GM21619 (cell line): ENCODE data around the gene PRKACG.
"Not testable (repeated sequence)": the region's sequence is repeated elsewhere in the genome, so short reads cannot be mapped to it uniquely, and the experiment has no call there.

Experiments
- ATAC-seq: cut with Tn5 transposase; IDR thresholded peaks from one replicate; pipeline ENCODE4 v1.9.1; 2021; ENCODE audit not compliant: unreplicated experiment

Gene PRKACG

DNA sequence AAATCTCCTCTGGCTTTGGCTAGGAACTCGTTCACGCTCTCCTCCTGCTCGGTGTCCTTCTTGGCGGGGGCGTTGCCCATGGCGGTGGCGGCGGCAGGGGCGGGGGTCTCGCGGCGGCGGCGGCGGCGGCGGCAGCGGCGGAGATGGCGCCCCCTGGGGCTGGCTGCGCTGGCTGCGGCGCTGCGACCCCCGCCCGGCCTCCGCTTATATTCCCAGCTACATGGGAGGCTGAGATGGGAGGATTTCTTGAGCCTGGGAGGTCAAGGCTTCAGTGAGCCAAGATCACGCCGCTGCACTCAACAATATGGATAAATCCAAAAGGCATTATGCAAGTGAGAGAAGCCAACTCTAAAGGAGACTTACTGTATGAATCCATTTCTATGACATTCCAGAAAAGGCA, at the start of gene PRKACG:
Gene PRKACG, minus strand, starts transcription at position 101 of the 400 bp plus-strand sequence. Its CDS starts 21 bp downstream, at position 80.
- no peak for ATAC-seq

DNA sequence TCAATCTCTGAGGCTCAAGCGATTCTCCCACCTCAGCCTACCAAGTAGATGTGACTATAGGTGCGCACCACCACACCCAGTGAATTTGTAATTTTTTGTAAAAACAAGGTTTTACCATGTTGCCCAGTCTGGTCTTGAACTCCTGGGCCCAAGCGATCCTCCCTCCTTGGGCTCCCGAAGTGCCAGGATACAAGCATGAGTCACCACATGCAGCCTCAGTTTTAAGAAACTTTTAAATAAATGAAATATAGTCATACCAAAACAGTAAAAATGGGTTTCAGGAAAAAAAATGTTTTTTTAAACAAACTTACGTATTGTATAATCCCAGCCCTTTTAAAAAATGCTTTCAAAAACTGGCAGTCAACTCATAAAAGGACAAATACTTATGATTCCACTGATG, 48.3 kb upstream of the PRKACG start:
- ATAC-seq: no peak

DNA sequence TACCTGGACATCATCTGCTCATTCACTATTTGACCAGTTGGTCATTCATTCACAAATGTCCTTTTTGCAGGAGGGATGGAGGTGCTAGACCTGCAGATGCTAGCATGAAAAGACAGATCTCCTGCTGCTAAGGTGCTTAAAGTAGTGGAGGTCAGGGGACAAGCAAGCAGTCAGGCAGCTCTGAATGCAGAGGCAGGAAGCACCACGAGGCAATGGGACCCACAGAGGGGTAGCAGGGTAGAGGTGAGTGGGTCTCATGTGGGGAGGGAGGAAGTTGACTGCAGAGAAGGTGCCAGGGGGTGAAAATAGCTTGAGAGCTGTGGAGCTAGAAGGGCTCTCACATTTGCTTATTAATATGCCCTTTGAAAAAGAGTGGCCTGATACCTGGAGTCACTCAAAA, 46.9 kb upstream of the PRKACG start:
- ATAC-seq: no peak

DNA sequence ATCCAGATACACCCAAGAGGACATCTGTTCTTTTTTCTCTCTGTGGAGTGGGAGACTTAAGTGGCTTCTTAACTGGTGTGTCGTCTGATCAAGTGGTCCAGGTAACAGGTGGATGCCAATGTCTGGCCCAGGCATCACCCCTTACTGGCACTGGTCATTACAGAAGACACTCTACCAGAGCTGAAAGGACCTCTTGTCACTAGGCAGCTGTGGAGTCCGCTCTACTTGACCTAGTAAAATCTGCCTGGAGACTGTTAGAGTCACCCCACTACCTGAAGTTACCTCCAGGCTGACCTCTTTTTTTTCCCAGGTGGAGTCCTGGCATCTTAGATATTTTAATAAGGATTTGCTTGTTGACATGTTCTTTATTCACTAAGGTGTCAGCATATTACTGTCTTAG, 44.2 kb upstream of the PRKACG start:
- ATAC-seq: no peak

DNA sequence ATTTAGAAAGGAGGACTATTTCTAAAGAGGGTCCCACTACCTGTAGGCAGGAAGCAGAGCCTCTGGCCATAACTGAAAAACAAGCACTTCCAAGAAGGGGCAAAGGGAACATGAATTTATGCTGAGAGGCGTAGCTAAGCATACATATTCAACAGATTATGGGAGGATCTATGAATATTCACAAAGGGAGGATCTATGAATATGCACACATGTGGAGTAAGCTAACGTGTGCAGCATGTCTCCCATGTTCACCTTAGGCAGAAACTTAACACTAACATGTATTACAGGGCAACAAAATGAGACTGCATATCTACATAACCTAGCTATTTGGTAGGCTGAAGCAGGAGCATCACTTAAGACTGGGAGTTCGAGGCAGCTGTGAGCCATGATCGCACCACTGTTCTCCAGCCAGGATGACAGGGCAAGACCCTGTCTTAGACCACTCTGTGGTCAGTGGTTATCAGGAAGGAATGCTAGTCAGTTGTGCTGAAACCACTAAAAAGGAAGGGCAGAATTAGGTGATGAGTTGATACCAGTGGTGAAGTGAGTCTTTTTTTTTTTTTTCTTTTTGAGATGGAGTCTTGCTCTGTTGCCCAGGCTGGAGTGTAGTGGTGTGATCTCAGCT, 42.4 kb upstream of the PRKACG start:
- ATAC-seq: no peak

DNA sequence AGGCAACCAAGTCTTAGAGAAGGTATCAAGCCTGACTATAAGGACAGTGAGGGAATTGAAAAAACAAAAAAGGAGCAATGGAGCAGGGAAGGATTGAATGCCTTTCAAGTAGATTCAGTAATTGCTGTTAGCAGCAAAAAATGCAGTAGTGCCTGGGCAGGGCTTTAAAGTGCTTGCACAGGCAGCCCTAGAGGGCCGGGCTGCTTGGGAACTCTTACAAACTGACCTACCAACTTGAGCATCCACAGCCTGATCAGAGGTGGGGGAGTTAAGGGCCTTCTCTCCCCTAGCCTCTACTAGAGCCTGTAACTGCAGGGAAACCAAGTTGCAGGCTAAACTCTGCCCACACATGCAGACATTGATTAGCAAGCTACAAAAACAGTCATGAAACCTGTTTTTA, 41.1 kb upstream of the PRKACG start:
- no peak for ATAC-seq

DNA sequence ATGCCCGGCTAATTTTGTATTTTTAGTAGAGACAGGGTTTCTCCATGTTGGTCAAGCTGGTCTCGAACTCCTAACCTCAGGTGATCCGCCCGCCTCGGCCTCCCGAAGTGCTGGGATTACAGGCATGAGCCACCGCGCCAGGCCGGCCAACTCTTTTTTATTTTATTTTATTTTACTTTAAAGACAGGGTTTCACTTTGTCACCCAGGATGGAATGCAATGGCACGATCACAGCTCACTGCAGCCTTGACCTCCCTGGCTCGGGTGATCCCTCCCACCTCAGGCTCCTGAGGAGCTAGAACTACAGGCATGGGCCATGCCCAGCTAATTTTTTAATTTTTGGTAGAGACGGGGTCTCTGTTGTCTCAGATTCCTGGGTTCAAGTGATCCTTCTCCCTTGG, 37.0 kb upstream of the PRKACG start:
- ATAC-seq: not testable (repeated sequence)

DNA sequence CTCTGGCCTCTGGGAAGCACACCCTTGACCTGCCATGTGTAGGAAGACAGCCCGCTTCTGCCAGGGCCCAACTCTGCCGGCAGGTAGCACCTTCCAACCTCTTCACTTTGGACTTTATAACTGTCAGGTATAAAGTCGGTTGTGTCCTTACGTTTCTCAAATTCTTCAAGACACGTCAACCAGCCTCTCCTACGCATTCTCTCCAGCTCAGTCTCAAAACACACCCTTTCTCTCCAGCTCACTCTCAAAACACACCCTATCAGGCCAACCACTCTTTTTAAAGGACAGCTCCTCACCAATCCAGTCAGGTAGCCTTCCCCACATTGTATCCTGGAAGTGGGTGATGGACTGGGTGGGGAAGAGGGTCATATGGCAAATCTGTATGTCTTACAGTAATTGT, 35.2 kb upstream of the PRKACG start:
- ATAC-seq: no peak

DNA sequence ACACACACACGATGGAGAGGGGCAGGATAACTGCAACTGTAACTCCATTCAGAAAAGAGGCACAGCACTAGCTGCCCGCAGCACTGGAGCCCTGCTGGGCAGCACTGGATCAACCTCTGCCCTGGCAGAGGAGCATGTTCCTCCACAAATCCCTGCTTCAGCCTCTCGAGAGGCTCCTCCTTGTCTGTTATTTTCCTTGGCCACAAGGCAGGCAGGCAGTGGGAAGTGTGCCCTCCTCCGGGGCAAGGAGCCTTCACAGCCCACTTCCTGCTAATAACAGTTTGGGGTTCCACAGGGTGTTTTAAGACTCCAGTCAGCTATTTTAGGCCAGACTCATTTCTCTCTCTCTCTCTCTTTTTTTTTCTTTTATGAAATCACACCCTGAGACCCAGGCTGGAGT, 33.5 kb upstream of the PRKACG start:
- no peak for ATAC-seq

DNA sequence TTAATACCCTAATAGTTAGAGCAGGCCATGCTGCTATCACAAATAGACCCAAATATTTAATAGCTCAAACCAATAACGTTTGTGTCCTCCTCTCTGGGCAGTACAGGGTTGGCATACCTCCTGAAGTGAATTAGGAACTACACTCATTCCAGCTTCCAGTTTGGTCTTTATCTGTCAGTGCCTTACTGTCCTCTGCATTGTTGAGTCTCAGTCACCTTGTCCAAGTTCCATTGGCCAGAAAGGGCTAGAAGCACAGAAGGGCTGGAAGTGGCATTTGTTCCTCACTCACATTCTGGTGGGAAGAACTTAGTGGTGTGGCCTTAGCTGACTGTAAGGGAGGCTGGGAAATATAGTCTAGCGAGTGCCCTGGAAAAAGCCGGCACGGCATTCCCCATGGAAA, 32.8 kb upstream of the PRKACG start:
- no peak for ATAC-seq

DNA sequence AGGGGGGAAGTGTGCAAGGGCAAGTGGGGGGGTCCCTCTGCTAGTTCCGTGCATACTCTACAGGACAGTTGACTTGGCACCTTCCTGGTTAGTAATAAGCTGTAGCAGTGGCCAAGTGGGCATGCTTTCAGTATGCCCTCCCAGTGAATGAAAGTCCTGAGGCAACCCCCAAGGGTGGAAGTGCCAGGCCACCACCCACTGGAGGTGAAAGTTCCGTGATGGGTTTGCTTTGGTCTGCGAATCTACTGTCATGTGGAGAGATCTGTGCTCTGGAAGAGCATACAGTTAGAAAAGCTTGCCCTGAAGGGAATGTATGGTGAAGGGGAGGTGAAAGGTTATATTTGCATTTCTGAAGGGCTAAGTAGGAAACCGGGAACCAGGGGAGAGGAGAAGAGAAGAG, 31.9 kb upstream of the PRKACG start:
- ATAC-seq: no peak

DNA sequence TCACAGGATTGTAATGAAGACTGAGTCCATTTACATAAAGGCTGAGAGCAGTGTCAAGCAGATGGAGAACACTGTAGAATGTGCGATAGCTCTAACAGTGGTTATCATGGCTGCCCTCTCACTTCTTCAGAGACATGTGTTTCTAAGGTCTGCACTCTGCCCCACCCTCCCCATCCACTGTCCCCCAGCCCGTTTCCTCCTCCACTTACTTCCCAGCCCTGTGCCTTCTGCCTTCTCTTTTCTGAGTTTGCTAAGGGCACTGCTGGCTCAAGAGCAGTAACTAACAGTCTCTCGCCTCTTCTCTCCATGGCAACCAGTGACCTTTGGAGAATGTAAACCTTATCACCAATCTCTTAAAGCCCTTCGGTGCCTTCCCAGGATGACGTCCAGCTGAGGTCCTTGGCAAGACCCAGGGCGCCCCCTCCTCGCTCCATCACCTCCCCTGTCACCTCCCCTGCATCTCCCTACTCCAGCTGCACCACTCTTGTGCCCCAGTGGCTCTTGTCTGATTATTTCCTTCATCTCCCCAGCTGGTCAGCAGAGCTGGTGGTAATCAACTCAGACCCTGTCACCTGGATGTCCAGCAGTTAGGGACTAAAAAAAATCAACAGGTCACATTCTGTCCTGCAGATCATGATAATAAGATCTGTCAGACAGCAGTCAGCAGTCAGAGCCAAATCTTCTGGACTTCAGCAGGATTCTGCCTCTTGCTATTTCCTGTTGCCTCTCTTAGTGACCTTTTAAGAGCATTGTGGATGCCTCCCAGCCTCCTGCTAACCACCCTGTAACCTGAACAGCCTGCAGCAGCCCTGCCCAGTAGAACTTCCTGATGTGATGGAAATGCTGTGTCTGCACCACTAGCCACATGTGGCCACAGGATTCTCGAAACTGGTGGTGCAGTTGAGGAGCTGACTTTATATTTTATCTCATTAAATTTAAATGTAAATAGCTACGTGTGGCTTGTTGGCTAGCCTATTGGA, 30.6 kb upstream of the PRKACG start:
- ATAC-seq: no peak

DNA sequence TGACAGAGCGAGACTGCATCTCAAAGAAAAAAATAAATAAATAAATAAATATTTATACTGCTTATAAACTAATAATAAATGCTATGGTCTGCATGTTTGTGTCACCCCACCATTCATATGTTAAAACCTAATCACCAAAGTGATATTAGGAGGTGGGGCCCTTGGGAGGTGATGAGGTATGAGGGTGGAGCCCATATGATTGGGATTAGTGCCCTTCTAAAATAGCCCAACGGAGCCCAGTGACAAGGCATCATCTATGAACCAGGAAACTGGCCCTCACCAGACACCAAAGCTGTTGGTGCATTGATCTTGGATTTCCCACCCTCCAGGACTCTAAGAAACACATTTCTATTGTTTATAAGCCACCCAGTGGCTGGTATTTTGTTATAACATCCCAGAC, 26.7 kb upstream of the PRKACG start:
- ATAC-seq: no peak

DNA sequence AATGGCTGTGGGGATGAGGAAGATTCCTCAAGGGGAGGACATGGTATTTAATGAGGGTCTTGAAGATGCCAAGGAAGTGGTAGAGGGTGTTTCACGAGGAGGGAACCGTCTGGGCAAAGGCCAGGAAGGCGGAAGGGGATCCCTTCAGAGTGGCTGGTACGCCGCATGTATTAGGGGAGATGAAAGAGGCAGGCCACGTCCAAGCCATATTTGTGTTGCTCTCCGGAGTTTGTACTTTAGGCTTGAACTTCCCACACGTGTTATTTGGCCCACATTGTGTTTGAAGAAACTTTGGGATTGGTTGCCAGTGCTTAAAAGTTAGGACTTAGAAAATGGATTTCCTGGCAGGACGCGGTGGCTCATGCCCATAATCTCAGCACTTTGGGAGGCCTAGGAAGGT, 22.9 kb upstream of the PRKACG start:
- no peak for ATAC-seq

DNA sequence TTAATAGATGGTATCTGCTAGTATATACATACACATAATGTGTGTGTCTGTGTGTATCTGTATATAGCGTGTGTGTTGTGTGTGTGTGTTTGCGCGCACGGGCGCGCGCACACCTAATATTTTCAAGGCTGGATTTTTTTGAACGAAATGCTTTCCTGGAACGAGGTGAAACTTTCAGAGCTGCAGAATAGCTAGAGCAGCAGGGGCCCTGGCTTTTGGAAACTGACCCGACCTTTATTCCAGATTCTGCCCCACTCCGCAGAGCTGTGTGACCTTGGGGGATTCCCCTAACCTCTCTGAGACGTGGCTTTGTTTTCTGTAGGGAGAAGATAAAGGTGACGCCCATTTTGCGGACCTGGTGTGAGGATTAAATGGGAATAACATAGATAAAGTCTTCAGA, 22.4 kb upstream of the PRKACG start:
- ATAC-seq: no peak

DNA sequence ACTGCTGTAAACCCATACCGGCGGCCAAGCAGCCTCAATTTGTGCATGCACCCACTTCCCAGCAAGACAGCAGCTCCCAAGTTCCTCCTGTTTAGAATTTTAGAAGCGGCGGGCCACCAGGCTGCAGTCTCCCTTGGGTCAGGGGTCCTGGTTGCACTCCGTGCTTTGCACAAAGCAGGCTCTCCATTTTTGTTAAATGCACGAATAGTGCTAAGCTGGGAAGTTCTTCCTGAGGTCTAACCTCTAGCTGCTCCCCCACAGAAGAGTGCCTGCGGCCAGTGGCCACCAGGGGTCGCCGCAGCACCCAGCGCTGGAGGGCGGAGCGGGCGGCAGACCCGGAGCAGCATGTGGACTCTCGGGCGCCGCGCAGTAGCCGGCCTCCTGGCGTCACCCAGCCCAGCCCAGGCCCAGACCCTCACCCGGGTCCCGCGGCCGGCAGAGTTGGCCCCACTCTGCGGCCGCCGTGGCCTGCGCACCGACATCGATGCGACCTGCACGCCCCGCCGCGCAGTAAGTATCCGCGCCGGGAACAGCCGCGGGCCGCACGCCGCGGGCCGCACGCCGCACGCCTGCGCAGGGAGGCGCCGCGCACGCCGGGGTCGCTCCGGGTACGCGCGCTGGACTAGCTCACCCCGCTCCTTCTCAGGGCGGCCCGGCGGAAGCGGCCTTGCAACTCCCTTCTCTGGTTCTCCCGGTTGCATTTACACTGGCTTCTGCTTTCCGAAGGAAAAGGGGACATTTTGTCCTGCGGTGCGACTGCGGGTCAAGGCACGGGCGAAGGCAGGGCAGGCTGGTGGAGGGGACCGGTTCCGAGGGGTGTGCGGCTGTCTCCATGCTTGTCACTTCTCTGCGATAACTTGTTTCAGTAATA, 21.8 kb upstream of the PRKACG start, which contains the start of gene FXN:
Gene FXN, plus strand, starts transcription at position 315 of the 871 bp plus-strand sequence. Its CDS starts 31 bp downstream, at position 346.
- ATAC-seq: peak; percentile 92

DNA sequence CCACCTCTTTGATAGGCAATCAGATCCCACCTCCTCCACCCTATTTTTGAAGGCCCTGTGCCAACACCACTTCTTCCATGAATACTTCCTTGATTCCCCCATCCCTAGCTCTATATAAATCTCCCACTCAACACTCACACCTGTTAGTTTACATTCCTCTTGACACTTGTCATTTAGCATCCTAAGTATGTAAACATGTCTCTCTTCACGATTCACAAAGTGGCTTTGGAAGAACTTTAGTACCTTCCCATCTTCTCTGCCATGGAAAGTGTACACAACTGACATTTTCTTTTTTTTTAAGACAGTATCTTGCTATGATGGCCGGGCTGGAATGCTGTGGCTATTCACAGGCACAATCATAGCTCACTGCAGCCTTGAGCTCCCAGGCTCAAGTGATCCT, 20.2 kb upstream of the PRKACG start:
- ATAC-seq: no peak

DNA sequence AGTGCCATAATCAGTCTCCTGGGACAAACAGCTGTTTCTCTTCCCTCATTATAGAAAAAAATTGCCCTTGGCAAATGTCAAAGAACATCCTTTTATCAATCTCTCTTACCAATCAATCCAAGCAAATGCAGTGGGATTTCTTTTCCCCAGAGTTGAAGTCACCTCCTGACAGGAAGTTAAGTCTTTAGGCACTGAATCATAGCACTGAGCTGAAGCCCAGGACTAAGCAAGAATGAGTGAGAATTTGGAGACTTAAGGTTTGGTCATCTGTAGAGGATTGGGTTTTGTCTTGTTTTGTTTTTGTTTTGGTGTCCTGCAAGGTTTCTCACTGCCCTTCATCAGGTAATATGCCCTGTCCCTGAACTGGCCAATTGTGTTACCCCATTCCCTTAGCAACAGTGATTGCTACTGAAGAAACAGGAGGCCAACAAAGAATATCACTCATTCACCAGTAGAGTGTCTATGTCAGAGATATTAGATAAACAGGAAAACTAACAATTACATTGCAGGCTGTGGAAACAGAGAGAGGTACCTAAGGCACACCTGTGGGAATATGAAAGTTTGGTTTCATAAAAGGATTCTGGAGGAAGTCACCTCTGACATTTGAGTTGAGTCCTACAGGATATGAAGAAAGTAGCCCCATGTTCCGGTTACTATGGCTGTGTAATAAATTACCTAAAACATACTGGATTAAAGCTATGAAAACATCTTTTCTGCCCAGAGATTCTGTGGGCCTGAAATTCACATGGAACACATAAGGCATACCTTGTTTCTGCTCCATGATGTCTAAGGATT, 17.1 kb upstream of the PRKACG start:
- no peak for ATAC-seq

DNA sequence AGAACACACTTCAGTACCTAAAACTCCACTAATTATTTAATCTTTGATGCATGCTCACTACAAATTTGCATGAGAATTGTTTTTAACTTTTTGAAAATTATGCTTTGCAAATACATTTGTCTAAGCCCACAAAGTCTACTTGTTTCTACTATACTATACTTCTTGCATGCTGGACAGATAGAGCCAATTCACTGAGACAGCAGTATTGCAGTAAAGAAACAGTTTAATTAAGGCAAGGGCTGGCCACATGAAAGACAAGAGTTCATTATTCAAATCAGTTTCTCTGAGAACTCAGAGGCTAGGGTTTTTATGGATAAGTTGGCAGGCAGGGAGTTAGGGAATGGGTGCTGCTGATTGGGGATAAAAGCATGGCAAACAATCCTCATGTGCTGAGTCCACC, 15.6 kb upstream of the PRKACG start:
- ATAC-seq: no peak

DNA sequence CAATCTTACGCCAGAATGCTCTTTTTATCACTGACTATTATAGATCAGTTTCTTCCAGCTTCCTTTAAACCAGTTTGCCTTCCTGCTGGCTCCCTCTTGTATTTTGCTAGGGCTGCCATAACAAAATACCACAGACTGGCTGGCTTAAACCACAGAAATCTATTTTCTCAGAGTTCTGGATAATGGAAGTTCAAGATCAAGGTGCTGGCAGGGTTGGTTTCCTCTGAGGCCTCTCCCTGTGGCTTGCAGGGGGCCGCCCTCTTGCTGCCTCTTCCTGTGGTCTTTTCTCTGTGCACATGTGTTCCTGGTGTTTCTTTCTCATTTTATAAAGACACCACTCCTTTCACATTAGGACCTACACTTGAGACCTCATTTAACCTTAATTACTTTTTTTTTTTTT, 14.8 kb upstream of the PRKACG start:
- ATAC-seq: no peak
